Measurements from ENCODE around the gene PNLIPRP2.

DNA sequence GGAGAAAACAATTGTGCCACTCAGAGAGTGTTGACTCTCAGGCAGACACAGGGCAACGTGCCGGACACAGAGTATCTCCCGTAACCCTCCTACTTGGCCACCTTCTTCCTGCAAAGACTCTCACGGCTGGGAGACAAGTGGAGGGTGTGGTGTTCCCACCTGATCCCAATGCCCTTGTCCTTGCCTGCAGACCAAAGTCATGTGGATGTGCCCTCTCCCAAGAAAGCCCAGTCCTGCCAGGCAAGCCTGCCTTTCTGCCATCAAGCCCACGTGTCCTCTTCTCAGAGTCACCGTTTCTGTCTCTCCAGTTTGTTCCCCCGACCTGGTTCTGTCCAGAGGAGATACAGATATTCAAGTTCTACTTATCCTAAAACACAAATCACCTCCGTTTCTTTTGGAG, 723 bp downstream of the PNLIPRP2 start:
- TF ChIP-seq, protein P1, sequence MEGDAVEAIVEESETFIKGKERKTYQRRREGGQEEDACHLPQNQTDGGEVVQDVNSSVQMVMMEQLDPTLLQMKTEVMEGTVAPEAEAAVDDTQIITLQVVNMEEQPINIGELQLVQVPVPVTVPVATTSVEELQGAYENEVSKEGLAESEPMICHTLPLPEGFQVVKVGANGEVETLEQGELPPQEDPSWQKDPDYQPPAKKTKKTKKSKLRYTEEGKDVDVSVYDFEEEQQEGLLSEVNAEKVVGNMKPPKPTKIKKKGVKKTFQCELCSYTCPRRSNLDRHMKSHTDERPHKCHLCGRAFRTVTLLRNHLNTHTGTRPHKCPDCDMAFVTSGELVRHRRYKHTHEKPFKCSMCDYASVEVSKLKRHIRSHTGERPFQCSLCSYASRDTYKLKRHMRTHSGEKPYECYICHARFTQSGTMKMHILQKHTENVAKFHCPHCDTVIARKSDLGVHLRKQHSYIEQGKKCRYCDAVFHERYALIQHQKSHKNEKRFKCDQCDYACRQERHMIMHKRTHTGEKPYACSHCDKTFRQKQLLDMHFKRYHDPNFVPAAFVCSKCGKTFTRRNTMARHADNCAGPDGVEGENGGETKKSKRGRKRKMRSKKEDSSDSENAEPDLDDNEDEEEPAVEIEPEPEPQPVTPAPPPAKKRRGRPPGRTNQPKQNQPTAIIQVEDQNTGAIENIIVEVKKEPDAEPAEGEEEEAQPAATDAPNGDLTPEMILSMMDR (IDR thresholded peaks at IDR 0.05): no peak
- no peak for TF ChIP-seq POLR2A (IDR thresholded peaks at IDR 0.05)

Measured in tibial nerve (tissue), 3 donors.